22Rv1 (cell line): ENCODE results near the gene TRAF3IP3.

Experiments
- H3K27ac ChIP-seq: fragments of 450-650 bp; 2 replicates; pipeline ENCODE4 v1.5.1; 2017
- CTCF ChIP-seq: fragments of 450-650 bp; IDR thresholded peaks from 2 replicates; pipeline ENCODE4 v1.5.1; 2017; ENCODE audit warnings: mild to moderate bottlenecking
- ZFX ChIP-seq: fragments of 450-650 bp; IDR thresholded peaks from 2 replicates; pipeline ENCODE4 v1.6.1; 2017; ENCODE audit warnings: antibody characterized with exemption, borderline replicate concordance

The TRAF3IP3 gene

GRCh38 chr1:209755256-209755655 lies 597 bp upstream of the TRAF3IP3 start:
- H3K27ac ChIP-seq, result no peak overlapping the region
- TF ChIP-seq ZFX (no peak), CTCF (no peak)

- H3K27ac ChIP-seq, result no peak overlapping the region
- no peak for TF ChIP-seq CTCF
- no peak for TF ChIP-seq ZFX
Measured at GRCh38 chr1:209756615-209757445, 977 bp downstream of the TRAF3IP3 start.

GRCh38 chr1:209758400-209758799 lies 2.5 kb downstream of the TRAF3IP3 start:
- no peak overlapping the region for H3K27ac ChIP-seq
- TF ChIP-seq CTCF, result no peak
- no peak for TF ChIP-seq ZFX

- no peak for TF ChIP-seq CTCF
- no peak for TF ChIP-seq ZFX
- H3K27ac ChIP-seq, result no peak overlapping the region
Measured at GRCh38 chr1:209759829-209760359, 4.0 kb downstream of the TRAF3IP3 start.

- TF ChIP-seq ZFX, result no peak
- TF ChIP-seq CTCF, result no peak
- H3K27ac ChIP-seq, result no peak overlapping the region
Measured at GRCh38 chr1:209761011-209761635, 5.3 kb downstream of the TRAF3IP3 start.

GRCh38 chr1:209766051-209766450 lies 10.2 kb downstream of the TRAF3IP3 start:
- TF ChIP-seq ZFX, result no peak
- no peak for TF ChIP-seq CTCF
- H3K27ac ChIP-seq, result no peak overlapping the region

GRCh38 chr1:209767096-209767495 lies 11.2 kb downstream of the TRAF3IP3 start:
- no peak for TF ChIP-seq ZFX
- TF ChIP-seq CTCF, result no peak
- H3K27ac ChIP-seq, result no peak overlapping the region
